H9 (cell line): ENCODE measurements around the gene GLT1D1. TPM values are rescaled to one million over a fixed set of nuclear protein-coding genes. Genes with fewer than 3 reads are reported as not detected.
A peak's percentile ranks its signal among the peaks of the same experiment; 100 is the strongest.

Source experiments
- DNase-seq: peaks from one replicate; pipeline ENCODE4 v3.0.0-alpha.2; 2017
- H2AFZ ChIP-seq: one replicate; pipeline ENCODE4 v1.6.1; 2013; ENCODE audit warnings: mild to moderate bottlenecking, low read length, control low read depth, moderate library complexity
- H2AK5ac ChIP-seq: 2 replicates; pipeline ENCODE4 v1.6.1; 2013; ENCODE audit warnings: low read length, control low read depth, mixed read lengths; ENCODE audit not compliant: insufficient read length
- H2BK120ac ChIP-seq: one replicate; pipeline ENCODE4 v1.6.1; 2013; ENCODE audit warnings: low read depth, mild to moderate bottlenecking, low read length, control low read depth, inconsistent platforms; ENCODE audit not compliant: poor library complexity, severe bottlenecking
- H2BK12ac ChIP-seq: 2 replicates; pipeline ENCODE4 v1.6.1; 2013; ENCODE audit warnings: low read length, control low read depth, mixed read lengths, low read depth; ENCODE audit not compliant: insufficient read length
- H2BK15ac ChIP-seq: 2 replicates; pipeline ENCODE4 v1.6.1; 2013; ENCODE audit warnings: low read depth, low read length, control low read depth
- H2BK20ac ChIP-seq: one replicate; pipeline ENCODE4 v1.6.1; 2013; ENCODE audit warnings: low read depth, mild to moderate bottlenecking, low read length, control low read depth, inconsistent platforms; ENCODE audit not compliant: poor library complexity, severe bottlenecking
- H2BK5ac ChIP-seq: 2 replicates; pipeline ENCODE4 v1.6.1; 2013; ENCODE audit warnings: low read length, control low read depth, mixed read lengths; ENCODE audit not compliant: insufficient read length
- H3K14ac ChIP-seq: 2 replicates; pipeline ENCODE4 v1.6.1; 2013; ENCODE audit warnings: low read length, control low read depth; ENCODE audit not compliant: insufficient read depth
- H3K18ac ChIP-seq: 2 replicates; pipeline ENCODE4 v1.6.1; 2013; ENCODE audit warnings: low read depth, mild to moderate bottlenecking, mixed read lengths, low read length, control low read depth; ENCODE audit not compliant: insufficient read length
- H3K23ac ChIP-seq: 2 replicates; pipeline ENCODE4 v1.6.1; 2013; ENCODE audit warnings: low read length, control low read depth, mixed read lengths, low read depth; ENCODE audit not compliant: insufficient read length
- H3K23me2 ChIP-seq: 2 replicates; pipeline ENCODE4 v1.6.1; 2013; ENCODE audit warnings: low read depth, mild to moderate bottlenecking, mixed read lengths, low read length, control low read depth; ENCODE audit not compliant: insufficient read length, poor library complexity, severe bottlenecking
- H3K27ac ChIP-seq: 2 replicates; pipeline ENCODE4 v1.5.1; 2013; ENCODE audit warnings: low read length, control low read depth, mixed read lengths, low read depth; ENCODE audit not compliant: insufficient read length
- H3K27me3 ChIP-seq: 2 replicates; pipeline ENCODE4 v1.6.1; 2013; ENCODE audit warnings: low read length, control low read depth, inconsistent platforms; ENCODE audit not compliant: insufficient read depth
- H3K4ac ChIP-seq: 2 replicates; pipeline ENCODE4 v1.6.1; 2013; ENCODE audit warnings: low read depth, mild to moderate bottlenecking, control low read depth, inconsistent platforms, low read length, moderate library complexity
- H3K4me1 ChIP-seq: 2 replicates; pipeline ENCODE4 v1.6.1; 2013; ENCODE audit warnings: low read length, control low read depth, inconsistent platforms; ENCODE audit not compliant: insufficient read depth
- H3K4me2 ChIP-seq: 2 replicates; pipeline ENCODE4 v1.6.1; 2013; ENCODE audit warnings: low read length, control low read depth, mixed read lengths; ENCODE audit not compliant: insufficient read length, insufficient read depth
- H3K56ac ChIP-seq: 2 replicates; pipeline ENCODE4 v1.6.1; 2013; ENCODE audit warnings: low read depth, mild to moderate bottlenecking, mixed read lengths, low read length, control low read depth; ENCODE audit not compliant: insufficient read length
- H3K79me1 ChIP-seq: 2 replicates; pipeline ENCODE4 v1.6.1; 2013; ENCODE audit warnings: low read depth, mild to moderate bottlenecking, moderate library complexity, low read length, control low read depth, inconsistent platforms; ENCODE audit not compliant: insufficient read depth, poor library complexity, severe bottlenecking
- H3K79me2 ChIP-seq: 2 replicates; pipeline ENCODE4 v1.6.1; 2013; ENCODE audit warnings: low read length, control low read depth, inconsistent platforms; ENCODE audit not compliant: insufficient read depth
- H3K9ac ChIP-seq: 2 replicates; pipeline ENCODE4 v1.6.1; 2013; ENCODE audit warnings: low read length, control low read depth, mixed read lengths; ENCODE audit not compliant: insufficient read length; ENCODE audit errors: extremely low read depth
- H3K9me3 ChIP-seq: one replicate; pipeline ENCODE4 v1.6.1; 2013; ENCODE audit warnings: low read depth, low read length, inconsistent platforms; ENCODE audit not compliant: control insufficient read depth
- H3T11ph ChIP-seq: one replicate; pipeline ENCODE4 v1.6.1; 2013; ENCODE audit warnings: mild to moderate bottlenecking, low read length, control low read depth, inconsistent platforms
- H4K20me1 ChIP-seq: one replicate; pipeline ENCODE4 v1.6.1; 2013; ENCODE audit not compliant: control insufficient read depth, insufficient read length, insufficient read depth
- H4K5ac ChIP-seq: 2 replicates; pipeline ENCODE4 v1.6.1; 2013; ENCODE audit warnings: low read depth, mild to moderate bottlenecking, mixed read lengths, low read length, control low read depth; ENCODE audit not compliant: insufficient read length
- H4K8ac ChIP-seq: replicated peaks from 2 replicates; pipeline ENCODE4 v1.6.1; 2013; ENCODE audit warnings: low read length, control low read depth, mixed read lengths, low read depth; ENCODE audit not compliant: insufficient read length
- H4K91ac ChIP-seq: 2 replicates; pipeline ENCODE4 v1.6.1; 2013; ENCODE audit warnings: low read depth, mild to moderate bottlenecking, moderate library complexity, mixed read lengths, low read length, control low read depth; ENCODE audit not compliant: insufficient read length
- H3K27ac Mint-ChIP-seq, 3 experiments: 2 replicates in 2 of 3; 3 replicates in 1 of 3; pipeline ENCODE4 v1.8.0; 2020 to 2021; ENCODE audit warnings: mixed read lengths in 3 of 3, mild to moderate bottlenecking in 1 of 3, moderate library complexity in 1 of 3
- H3K27me3 Mint-ChIP-seq: 2 replicates; pipeline ENCODE4 v1.8.0; 2021; ENCODE audit warnings: low read depth, mild to moderate bottlenecking, moderate library complexity, mixed read lengths
- H3K36me3 Mint-ChIP-seq, 3 experiments: 2 replicates in 2 of 3; 3 replicates in 1 of 3; pipeline ENCODE4 v1.8.0; 2020 to 2021; ENCODE audit warnings: low read depth in 3 of 3, mixed read lengths in 3 of 3; ENCODE audit not compliant: insufficient read depth in 1 of 3
- H3K4me1 Mint-ChIP-seq, 2 experiments: 2 replicates each; pipeline ENCODE4 v1.8.0; 2020; ENCODE audit warnings: mixed read lengths in 2 of 2
- H3K4me3 Mint-ChIP-seq, 2 experiments: 2 replicates in 1 of 2; 3 replicates in 1 of 2; pipeline ENCODE4 v1.8.0; 2020 to 2021; ENCODE audit warnings: mild to moderate bottlenecking in 2 of 2, mixed read lengths in 2 of 2, moderate library complexity in 1 of 2
- H3K9me3 Mint-ChIP-seq, 2 experiments: 2 replicates in 1 of 2; 3 replicates in 1 of 2; pipeline ENCODE4 v1.8.0; 2020; ENCODE audit warnings: mild to moderate bottlenecking in 2 of 2, mixed read lengths in 2 of 2, moderate library complexity in 1 of 2
- WGBS: extraction: QIAGEN DNeasy Blood & Tissue Kit; methylation state at CpG from one replicate; pipeline ENCODE4 v1.1.7; 2013; ENCODE audit warnings: missing lambda C conversion rate, low lambda C conversion rate, mixed read lengths; ENCODE audit not compliant: insufficient read length; ENCODE audit errors: extremely low coverage; 5-methylcytosine and 5-hydroxymethylcytosine counted together
- total RNA-seq: library from RNA; stranded (reverse); gene quantifications from 2 replicates; pipeline ENCODE4 v1.2.1, GENCODE V29; 2021
- TF ChIP-seq, protein P1 (sequence below): fragments of 200-600 bp; sonication (generic); conservative IDR thresholded peaks from 3 replicates; pipeline ENCODE4 v1.8.0; 2021; ENCODE audit warnings: antibody characterized with exemption, mild to moderate bottlenecking

The GLT1D1 gene
- total RNA-seq, 1 experiment from 2014 or later = 7.0 TPM

DNA sequence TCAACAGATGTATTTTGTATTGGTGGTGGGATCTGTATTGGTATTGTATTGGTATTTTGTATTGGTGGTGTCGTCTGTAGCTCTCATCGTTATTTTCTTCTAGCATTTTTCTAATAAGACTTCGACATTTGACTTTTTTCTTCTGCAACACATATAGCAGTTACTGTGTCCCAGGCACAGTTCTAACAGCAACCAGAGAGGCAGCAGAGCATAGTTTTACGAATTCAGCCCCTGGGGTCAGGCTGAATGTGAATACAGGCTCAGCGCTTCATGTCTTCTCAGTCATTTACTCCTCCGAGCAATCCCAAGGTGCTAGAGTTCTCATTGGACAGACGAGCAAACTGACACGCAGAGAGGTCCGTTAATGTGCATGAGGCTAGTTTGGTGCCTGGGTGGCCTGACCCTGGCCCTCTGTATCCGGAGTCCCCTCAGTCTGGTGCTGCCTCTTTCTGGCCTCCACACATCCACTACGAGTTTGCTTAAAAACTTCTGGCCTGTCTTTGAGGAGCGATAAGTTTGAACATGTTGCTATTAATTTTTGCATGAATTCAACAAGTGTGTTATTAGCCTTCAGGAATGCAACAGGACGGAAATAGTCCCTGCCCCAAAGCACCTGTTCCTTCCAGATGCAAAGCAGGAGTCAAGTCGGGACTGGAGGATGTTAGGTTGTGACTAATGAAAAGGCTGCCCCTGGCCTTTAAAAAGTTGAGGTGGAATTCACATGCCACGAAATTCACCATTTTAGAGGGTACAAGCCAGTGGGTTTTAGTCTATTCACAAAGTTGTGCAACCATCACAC is 87.0 kb downstream of the GLT1D1 start:
- H3K23me2 ChIP-seq = no peaks in the 10 kb centered on the region
- Mint-ChIP-seq H3K27me3 (no peaks in the 10 kb centered on the region; the same call in 1 of the 2 replicates), H3K4me3 (no peak overlapping the region), H3K27ac (no peak overlapping the region), H3K36me3 (no peaks in the 10 kb centered on the region), H3K4me1 (peaks cover 13 to 14% of the 10 kb centered on the region in 2 experiments), H3K9me3 (no peaks in the 10 kb centered on the region; a peak in 1 of 5 replicates)
- TF ChIP-seq, protein P1, sequence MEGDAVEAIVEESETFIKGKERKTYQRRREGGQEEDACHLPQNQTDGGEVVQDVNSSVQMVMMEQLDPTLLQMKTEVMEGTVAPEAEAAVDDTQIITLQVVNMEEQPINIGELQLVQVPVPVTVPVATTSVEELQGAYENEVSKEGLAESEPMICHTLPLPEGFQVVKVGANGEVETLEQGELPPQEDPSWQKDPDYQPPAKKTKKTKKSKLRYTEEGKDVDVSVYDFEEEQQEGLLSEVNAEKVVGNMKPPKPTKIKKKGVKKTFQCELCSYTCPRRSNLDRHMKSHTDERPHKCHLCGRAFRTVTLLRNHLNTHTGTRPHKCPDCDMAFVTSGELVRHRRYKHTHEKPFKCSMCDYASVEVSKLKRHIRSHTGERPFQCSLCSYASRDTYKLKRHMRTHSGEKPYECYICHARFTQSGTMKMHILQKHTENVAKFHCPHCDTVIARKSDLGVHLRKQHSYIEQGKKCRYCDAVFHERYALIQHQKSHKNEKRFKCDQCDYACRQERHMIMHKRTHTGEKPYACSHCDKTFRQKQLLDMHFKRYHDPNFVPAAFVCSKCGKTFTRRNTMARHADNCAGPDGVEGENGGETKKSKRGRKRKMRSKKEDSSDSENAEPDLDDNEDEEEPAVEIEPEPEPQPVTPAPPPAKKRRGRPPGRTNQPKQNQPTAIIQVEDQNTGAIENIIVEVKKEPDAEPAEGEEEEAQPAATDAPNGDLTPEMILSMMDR = peak; percentile 41; the same call in 2 of the 3 replicates
- no peak overlapping the region for H2AK5ac ChIP-seq
- no peak overlapping the region for H2BK20ac ChIP-seq
- no peak overlapping the region for H2BK120ac ChIP-seq
- no peak overlapping the region for H3K27ac ChIP-seq
- H2AFZ ChIP-seq = no peak overlapping the region
- no peak overlapping the region for H3K23ac ChIP-seq
- H3K79me1 ChIP-seq = no peaks in the 10 kb centered on the region
- H3K9ac ChIP-seq = no peak overlapping the region
- no peak overlapping the region for H2BK5ac ChIP-seq
- no peak overlapping the region for H3K56ac ChIP-seq
- no peak overlapping the region for H3K14ac ChIP-seq
- H3T11ph ChIP-seq = no peak overlapping the region
- H2BK15ac ChIP-seq = no peak overlapping the region
- no peak overlapping the region for H4K8ac ChIP-seq
- H3K4me1 ChIP-seq = no peaks in the 10 kb centered on the region; the same call in 1 of the 2 replicates
- H3K4ac ChIP-seq = no peak overlapping the region
- H4K20me1 ChIP-seq = no peaks in the 10 kb centered on the region
- no peaks in the 10 kb centered on the region for H3K79me2 ChIP-seq
- no peak for DNase-seq
- no peak overlapping the region for H2BK12ac ChIP-seq
- H4K91ac ChIP-seq = no peak overlapping the region
- no peak overlapping the region for H3K4me2 ChIP-seq
- no peak overlapping the region for H4K5ac ChIP-seq
- no CpG with 5 or more reads among the region's 15 CpGs for WGBS
- no peaks in the 10 kb centered on the region for H3K9me3 ChIP-seq
- H3K27me3 ChIP-seq = no peaks in the 10 kb centered on the region
- H3K18ac ChIP-seq = no peak overlapping the region
